Lung (tissue), 12 donors: ENCODE results near the gene PTTG1IP. TPM values are rescaled to one million over a fixed set of nuclear protein-coding genes. Genes with fewer than 3 reads are reported as not detected.

Source experiments
- ATAC-seq: fragments of 200-7000 bp; cut with Tn5 transposase; one replicate; pipeline ENCODE4 v1.9.1; 2020; ENCODE audit warnings: moderate number of reproducible peaks; ENCODE audit not compliant: insufficient read depth, low FRiP score
- DNase-seq, 3 donors: peaks; one replicate each; pipeline ENCODE4 v3.0.0-alpha.2; 2013 to 2017
- H3K27ac ChIP-seq, 2 donors: one replicate each; pipeline ENCODE4 v1.5.1; 2013; ENCODE audit warnings: mild to moderate bottlenecking in 2 of 2, moderate library complexity in 2 of 2, control low read depth in 1 of 2, inconsistent platforms in 1 of 2, low read depth in 1 of 2, low read length in 1 of 2
- H3K27me3 ChIP-seq, 3 donors: one replicate each; pipeline ENCODE4 v1.5.1; 2013; ENCODE audit warnings: low read length in 2 of 3; ENCODE audit not compliant: control insufficient read depth in 3 of 3, insufficient read depth in 3 of 3
- H3K36me3 ChIP-seq, 4 donors: one replicate each; pipeline ENCODE4 v1.5.1; 2013; ENCODE audit warnings: low read length in 4 of 4, mild to moderate bottlenecking in 1 of 4, moderate library complexity in 1 of 4; ENCODE audit not compliant: control insufficient read depth in 4 of 4, insufficient read depth in 4 of 4
- H3K4me1 ChIP-seq, 5 donors: one replicate each; pipeline ENCODE4 v1.5.1; 2013; ENCODE audit warnings: low read length in 5 of 5, mild to moderate bottlenecking in 2 of 5, moderate library complexity in 1 of 5; ENCODE audit not compliant: control insufficient read depth in 5 of 5, insufficient read depth in 5 of 5
- H3K4me3 ChIP-seq: one replicate; pipeline ENCODE4 v1.5.1; 2013; ENCODE audit warnings: mild to moderate bottlenecking, control low read depth, moderate library complexity
- H3K9ac ChIP-seq, 2 donors: one replicate each; pipeline ENCODE4 v1.5.1; 2013; ENCODE audit warnings: low read length in 2 of 2, control low read depth in 1 of 2; ENCODE audit not compliant: insufficient read depth in 1 of 2
- H3K9me3 ChIP-seq, 4 donors: one replicate each; pipeline ENCODE4 v1.5.1; 2013; ENCODE audit warnings: low read length in 3 of 4, mild to moderate bottlenecking in 1 of 4, moderate library complexity in 1 of 4; ENCODE audit not compliant: control insufficient read depth in 4 of 4, insufficient read depth in 3 of 4
- WGBS, 2 donors: extraction: QIAGEN DNeasy Blood & Tissue Kit; methylation state at CpG; one replicate each; pipeline ENCODE4 v1.1.7; 2013; 5-methylcytosine and 5-hydroxymethylcytosine counted together
- polyA plus RNA-seq, 2 donors: library from polyadenylated mRNA; stranded (reverse); fragments of 200-250 nt; gene quantifications; one replicate each; pipeline ENCODE4 v1.2.1, GENCODE V29; 2013
- total RNA-seq, 2 donors: library from RNA; depleted of rRNA in 1 of 2; stranded (reverse); fragments of >200 nt in 1 of 2; gene quantifications; one replicate each; pipeline ENCODE4 v1.2.1, GENCODE V29; 2014 to 2021
- TF ChIP-seq, protein P1 (sequence below): IDR thresholded peaks from 2 replicates; pipeline ENCODE4 v1.5.1; 2012; ENCODE audit warnings: mild to moderate bottlenecking; ENCODE audit errors: control extremely low read depth, extremely low read depth
- donor health status: control.
- donor health status: control.
- donor health status: Bipolar disorder and iron deficiency.
- donor health status: healthy.
- donor health status: DM: yes; HTN: yes; CAD: no.

PTTG1IP gene
- total and polyA plus RNA-seq, 4 donors = 139 to 247 (median 226) TPM

DNA sequence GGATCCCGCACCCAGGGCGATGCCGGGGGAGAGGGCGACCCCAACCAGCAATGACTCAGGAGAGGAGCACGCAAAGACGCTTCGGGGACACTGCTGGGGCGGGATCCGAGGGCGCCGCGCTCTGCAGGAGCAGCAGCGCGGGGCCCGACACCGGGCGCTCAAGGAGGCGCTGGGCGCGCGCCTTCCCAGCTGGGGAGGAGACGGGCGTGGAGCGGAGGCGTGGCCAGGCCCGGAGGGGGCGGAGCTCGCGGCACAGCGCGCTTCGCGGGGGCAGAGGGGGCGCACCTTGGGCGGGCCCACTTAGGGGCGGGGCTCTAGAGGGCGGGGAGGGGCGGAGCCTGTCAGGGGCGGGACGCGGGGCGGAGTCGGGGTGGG is 56.0 kb downstream of the PTTG1IP start:
- Histone ChIP-seq H3K4me1 (peaks cover 0 to 10% (median 5%) of the 10 kb centered on the region in 5 donors), H3K9me3 (peaks cover 0 to 11% (median 2%) of the 10 kb centered on the region in 4 donors), H3K27ac (peak overlapping the region; percentile 91 to 96), H3K36me3 (peaks cover 0 to 14% (median 5%) of the 10 kb centered on the region in 4 donors), H3K27me3 (no peaks in the 10 kb centered on the region), H3K9ac (no peak overlapping the region), H3K4me3 (peak overlapping the region; percentile 65)
- peak; percentile 89 to 95 (median 93) for DNase-seq
- TF ChIP-seq, protein P1, sequence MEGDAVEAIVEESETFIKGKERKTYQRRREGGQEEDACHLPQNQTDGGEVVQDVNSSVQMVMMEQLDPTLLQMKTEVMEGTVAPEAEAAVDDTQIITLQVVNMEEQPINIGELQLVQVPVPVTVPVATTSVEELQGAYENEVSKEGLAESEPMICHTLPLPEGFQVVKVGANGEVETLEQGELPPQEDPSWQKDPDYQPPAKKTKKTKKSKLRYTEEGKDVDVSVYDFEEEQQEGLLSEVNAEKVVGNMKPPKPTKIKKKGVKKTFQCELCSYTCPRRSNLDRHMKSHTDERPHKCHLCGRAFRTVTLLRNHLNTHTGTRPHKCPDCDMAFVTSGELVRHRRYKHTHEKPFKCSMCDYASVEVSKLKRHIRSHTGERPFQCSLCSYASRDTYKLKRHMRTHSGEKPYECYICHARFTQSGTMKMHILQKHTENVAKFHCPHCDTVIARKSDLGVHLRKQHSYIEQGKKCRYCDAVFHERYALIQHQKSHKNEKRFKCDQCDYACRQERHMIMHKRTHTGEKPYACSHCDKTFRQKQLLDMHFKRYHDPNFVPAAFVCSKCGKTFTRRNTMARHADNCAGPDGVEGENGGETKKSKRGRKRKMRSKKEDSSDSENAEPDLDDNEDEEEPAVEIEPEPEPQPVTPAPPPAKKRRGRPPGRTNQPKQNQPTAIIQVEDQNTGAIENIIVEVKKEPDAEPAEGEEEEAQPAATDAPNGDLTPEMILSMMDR = no peak
- peak; percentile 91 for ATAC-seq
- 1% methylated on average over 23 to 43 of the region's 43 CpGs for WGBS, 2 donors

DNA sequence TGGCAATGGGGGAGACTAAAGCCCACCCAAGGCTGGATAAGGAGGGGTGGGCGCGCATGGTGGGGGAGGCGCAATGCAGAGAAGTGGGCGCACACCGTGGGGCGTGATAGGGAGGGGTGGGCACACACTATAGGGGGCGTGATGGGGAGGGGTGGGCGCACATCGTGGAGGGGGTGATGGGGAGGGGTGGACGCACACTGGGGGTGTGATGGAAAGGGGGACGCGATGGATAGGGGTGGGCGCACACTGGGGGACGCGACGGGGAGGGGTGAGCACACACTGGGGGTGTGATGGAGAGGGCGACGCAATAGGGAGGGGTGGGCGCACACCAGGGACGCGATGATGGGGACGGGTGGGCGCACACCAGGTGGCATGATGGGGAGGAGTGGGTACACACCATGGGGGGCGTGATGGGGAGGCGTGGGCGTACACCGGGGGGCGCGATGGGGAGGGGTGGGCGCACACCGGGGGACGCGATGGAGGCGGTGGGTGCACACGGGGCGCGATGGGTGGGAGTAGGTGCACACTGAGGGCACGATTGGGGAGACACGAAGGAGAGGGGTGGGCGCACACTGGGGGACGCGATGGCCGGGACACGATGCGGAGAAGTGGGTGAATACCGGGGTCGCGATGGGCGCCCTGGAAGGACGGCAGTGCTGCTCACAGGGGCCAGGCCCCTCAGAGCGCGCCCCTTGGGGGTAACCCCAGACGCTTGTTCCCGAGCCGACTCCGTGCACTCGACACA is 56.6 kb downstream of the PTTG1IP start:
- Histone ChIP-seq H3K4me3 (peak overlapping the region; percentile 60), H3K27ac (no peak overlapping the region), H3K36me3 (peaks cover 0 to 16% (median 5%) of the 10 kb centered on the region in 4 donors), H3K9ac (no peak overlapping the region), H3K27me3 (no peaks in the 10 kb centered on the region), H3K9me3 (peaks cover 0 to 10% (median 1%) of the 10 kb centered on the region in 4 donors), H3K4me1 (peaks cover 0 to 10% (median 5%) of the 10 kb centered on the region in 5 donors)
- DNase-seq (no peak), ATAC-seq (no peak)
- TF ChIP-seq, protein P1 = no peak
- 60 to 63% methylated on average over 57 of the region's 57 CpGs for WGBS, 2 donors

DNA sequence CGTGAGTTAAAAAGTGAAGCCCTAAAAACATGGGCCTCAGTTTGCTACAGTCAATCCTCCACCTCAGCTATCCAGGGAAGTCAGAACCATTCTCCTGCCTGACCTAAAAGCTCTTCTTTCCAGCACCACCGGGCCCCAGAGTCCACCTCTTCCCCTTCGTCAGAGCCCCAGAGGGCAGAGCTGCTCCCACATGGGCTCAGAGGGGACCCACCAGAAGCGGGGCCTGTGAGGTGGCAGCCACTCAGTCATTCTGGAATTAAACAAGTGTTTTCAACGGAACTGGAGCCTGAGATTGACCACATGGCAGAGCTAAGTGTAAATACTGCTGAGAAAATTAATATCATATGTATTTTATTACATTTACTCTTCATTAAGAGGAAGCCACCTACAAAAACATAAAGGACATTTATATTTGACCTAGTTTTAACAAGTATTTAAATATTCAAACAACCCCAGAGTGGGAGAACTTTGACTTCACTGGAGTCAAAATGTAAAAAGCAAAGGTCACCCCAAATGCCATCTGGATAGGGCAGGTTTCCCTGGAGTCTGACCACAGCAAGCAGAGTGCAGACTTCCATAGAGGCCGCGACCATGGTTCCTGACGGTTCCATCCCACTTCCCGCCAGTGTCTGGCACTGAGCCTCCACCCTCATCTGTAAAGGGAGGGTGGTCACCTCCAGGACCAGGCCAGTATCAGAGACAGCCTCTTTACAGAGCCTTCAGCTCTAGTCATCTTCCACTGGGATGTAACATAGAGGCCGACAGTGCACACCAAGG is 57.5 kb downstream of the PTTG1IP start:
- Histone ChIP-seq H3K27me3 (no peaks in the 10 kb centered on the region), H3K4me3 (no peak overlapping the region), H3K4me1 (peaks cover 0 to 10% (median 5%) of the 10 kb centered on the region in 5 donors), H3K9me3 (peaks cover 0 to 6% (median 0%) of the 10 kb centered on the region in 4 donors), H3K36me3 (peaks cover 0 to 16% (median 7%) of the 10 kb centered on the region in 4 donors), H3K27ac (no peak overlapping the region), H3K9ac (no peak overlapping the region)
- DNase-seq (no peak), ATAC-seq (no peak)
- WGBS, 2 donors = 70 to 74% methylated on average over 10 of the region's 10 CpGs
- TF ChIP-seq, protein P1 = no peak
